DOHH2 (cell line): Measurements from ENCODE around the gene PDZRN4.

Experiments
- H3F3A ChIP-seq: fragments of 200-600 bp; sonication (generic), shearing (Covaris generic); 2 replicates; pipeline ENCODE4 v1.6.0; 2016; ENCODE audit warnings: antibody characterized with exemption, mild to moderate bottlenecking; ENCODE audit not compliant: control insufficient read depth, insufficient read depth
- H3K27ac ChIP-seq: fragments of 200-600 bp; sonication (generic); 2 replicates; pipeline ENCODE4 v1.5.1; 2014; ENCODE audit warnings: low read depth, mild to moderate bottlenecking, low read length, moderate library complexity
- H3K27me3 ChIP-seq: fragments of 200-600 bp; sonication (generic); 2 replicates; pipeline ENCODE4 v1.6.1; 2014; ENCODE audit warnings: mild to moderate bottlenecking, low read length, mixed read lengths; ENCODE audit not compliant: control insufficient read depth
- H3K36me3 ChIP-seq: fragments of 200-600 bp; sonication (generic); 2 replicates; pipeline ENCODE4 v1.6.1; 2014; ENCODE audit warnings: mild to moderate bottlenecking, low read length, moderate library complexity, mixed read lengths; ENCODE audit not compliant: control insufficient read depth
- H3K4me1 ChIP-seq: fragments of 200-600 bp; sonication (generic); 2 replicates; pipeline ENCODE4 v1.6.1; 2014; ENCODE audit warnings: mild to moderate bottlenecking, low read length, mixed read lengths; ENCODE audit not compliant: control insufficient read depth
- H3K4me2 ChIP-seq: fragments of 200-600 bp; sonication (generic); 2 replicates; pipeline ENCODE4 v1.6.0; 2014; ENCODE audit warnings: mild to moderate bottlenecking, low read length, moderate library complexity
- H3K4me3 ChIP-seq: fragments of 200-600 bp; sonication (generic); 2 replicates; pipeline ENCODE4 v1.5.1; 2014; ENCODE audit warnings: mild to moderate bottlenecking, low read length, mixed read lengths
- H3K79me2 ChIP-seq: fragments of 200-600 bp; sonication (generic); 2 replicates; pipeline ENCODE4 v1.6.1; 2014; ENCODE audit warnings: mild to moderate bottlenecking, low read length, mixed read lengths; ENCODE audit not compliant: control insufficient read depth
- H3K9me2 ChIP-seq: fragments of 200-600 bp; sonication (generic); replicated peaks from 2 replicates; pipeline ENCODE4 v1.6.1; 2014; ENCODE audit warnings: mild to moderate bottlenecking, low read length, mixed read lengths; ENCODE audit not compliant: control insufficient read depth
- H3K9me3 ChIP-seq: fragments of 200-600 bp; sonication (generic); 2 replicates; pipeline ENCODE4 v1.6.1; 2014; ENCODE audit warnings: antibody characterized with exemption, low read length, mixed read lengths; ENCODE audit not compliant: control insufficient read depth, insufficient read depth
- H4K20me1 ChIP-seq: fragments of 200-600 bp; sonication (generic); 2 replicates; pipeline ENCODE4 v1.6.0; 2014; ENCODE audit warnings: low read depth, mild to moderate bottlenecking, antibody characterized with exemption, low read length, moderate library complexity; ENCODE audit not compliant: control insufficient read depth, insufficient read depth
- CTCF ChIP-seq: fragments of 200-600 bp; sonication (generic); IDR thresholded peaks from one replicate; pipeline ENCODE4 v1.5.1; 2014; ENCODE audit warnings: antibody characterized with exemption, mild to moderate bottlenecking, low read depth, low read length; ENCODE audit not compliant: poor library complexity, severe bottlenecking
- EZH2phosphoT487 ChIP-seq: fragments of 200-600 bp; sonication (generic); IDR thresholded peaks from 2 replicates; pipeline ENCODE4 v1.6.1; 2017; ENCODE audit warnings: borderline replicate concordance, mild to moderate bottlenecking, antibody characterized with exemption, low read length, moderate library complexity, mixed read lengths

Gene PDZRN4

DNA sequence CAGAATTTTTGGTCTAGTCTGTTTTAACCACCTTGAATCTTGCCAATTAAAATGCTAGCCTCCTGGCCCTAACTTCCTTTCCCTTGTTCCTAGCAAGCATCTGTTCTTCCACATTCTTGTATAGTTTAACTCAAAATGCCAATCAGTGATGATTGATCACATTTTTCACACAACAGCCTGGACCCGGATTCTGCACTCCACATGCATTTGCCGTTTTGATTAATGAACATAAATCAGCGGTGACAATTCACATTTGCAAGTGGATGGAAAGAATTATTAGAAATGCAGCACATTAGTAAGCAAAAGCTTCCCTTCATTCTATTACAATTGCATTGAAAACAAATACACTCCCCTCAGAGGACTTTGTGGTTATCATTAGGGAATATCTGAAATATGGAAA, 83.4 kb downstream of the PDZRN4 start:
- TF ChIP-seq EZH2phosphoT487 (no peak), CTCF (no peak)

DNA sequence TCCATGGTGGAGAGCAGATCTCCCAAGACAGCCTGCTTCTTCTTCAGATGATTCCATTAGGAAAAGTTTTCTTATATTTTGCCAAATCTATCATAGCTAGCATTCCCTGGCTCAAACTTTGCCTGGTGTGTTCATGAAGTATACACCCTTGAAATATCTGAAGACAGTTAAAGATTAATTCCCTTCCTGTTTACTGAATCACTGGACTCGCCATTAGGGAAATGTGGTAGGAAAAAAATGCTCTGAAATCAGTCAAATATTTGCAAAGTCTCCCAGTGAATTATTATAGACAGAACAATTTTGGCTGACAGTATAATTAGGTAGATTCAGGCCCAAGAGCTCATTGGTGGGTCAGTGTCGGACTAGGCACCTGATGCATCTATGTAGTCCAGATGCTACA, 86.5 kb downstream of the PDZRN4 start:
- no peaks in the 10 kb centered on the region for H3K9me2 ChIP-seq
- no peaks in the 10 kb centered on the region for H3K9me3 ChIP-seq
- no peak overlapping the region for H3K4me2 ChIP-seq
- TF ChIP-seq EZH2phosphoT487 (no peak), CTCF (no peak)
- H3F3A ChIP-seq, result no peaks in the 10 kb centered on the region
- H3K4me1 ChIP-seq, result no peaks in the 10 kb centered on the region
- peaks cover 6% of the 10 kb centered on the region; the same call in 1 of the 2 replicates for H3K27me3 ChIP-seq
- no peak overlapping the region for H3K27ac ChIP-seq
- no peak overlapping the region for H3K4me3 ChIP-seq
- no peaks in the 10 kb centered on the region for H3K36me3 ChIP-seq
- H3K79me2 ChIP-seq, result no peaks in the 10 kb centered on the region
- no peaks in the 10 kb centered on the region for H4K20me1 ChIP-seq

More for the DNA sequence above, 83.4 kb downstream of the PDZRN4 start:
- H3K27me3 ChIP-seq, result peaks cover 6% of the 10 kb centered on the region; the same call in 1 of the 2 replicates
- H3K36me3 ChIP-seq, result no peaks in the 10 kb centered on the region
- no peaks in the 10 kb centered on the region for H4K20me1 ChIP-seq
- H3K4me2 ChIP-seq, result no peak overlapping the region
- H3K79me2 ChIP-seq, result no peaks in the 10 kb centered on the region
- H3K4me1 ChIP-seq, result no peaks in the 10 kb centered on the region
- no peaks in the 10 kb centered on the region for H3K9me3 ChIP-seq
- no peaks in the 10 kb centered on the region for H3K9me2 ChIP-seq
- H3K27ac ChIP-seq, result no peak overlapping the region
- no peaks in the 10 kb centered on the region for H3F3A ChIP-seq
- no peak overlapping the region for H3K4me3 ChIP-seq

- no peaks in the 10 kb centered on the region for H4K20me1 ChIP-seq
- no peaks in the 10 kb centered on the region for H3F3A ChIP-seq
- peaks cover 6% of the 10 kb centered on the region; the same call in 1 of the 2 replicates for H3K27me3 ChIP-seq
- H3K27ac ChIP-seq, result no peak overlapping the region
- no peaks in the 10 kb centered on the region for H3K9me2 ChIP-seq
- H3K4me1 ChIP-seq, result no peaks in the 10 kb centered on the region
- no peaks in the 10 kb centered on the region for H3K36me3 ChIP-seq
- no peaks in the 10 kb centered on the region for H3K79me2 ChIP-seq
- H3K4me2 ChIP-seq, result no peak overlapping the region
- TF ChIP-seq EZH2phosphoT487 (no peak), CTCF (peak; percentile 58)
- H3K9me3 ChIP-seq, result no peaks in the 10 kb centered on the region
- H3K4me3 ChIP-seq, result no peak overlapping the region
Measured at GRCh38 chr12:41277100-41277945, 89.2 kb downstream of the PDZRN4 start.
